Stimulated activated CD4-positive, alpha-beta T cell treated with anti-CD3 and anti-CD28 coated beads, Interleukin-2, amount 100 ng/mL, for 4 hours (primary cell): ENCODE results near the gene GDF10.

ENCODE experiments used
- DNase-seq: peaks from one replicate; pipeline ENCODE4 v3.0.0-alpha.2; 2020; ENCODE audit warnings: low read depth

The GDF10 gene

GRCh38 chr10:47299611-47300428 is at the start of gene GDF10:
TSS of gene GDF10 (plus strand) at chr10:47300197. CDS start at chr10:47300652, 455 bp downstream.
- DNase-seq: no peak

- DNase-seq: no peak
Measured at GRCh38 chr10:47252093-47252780, 47.8 kb upstream of the GDF10 start.

DNA sequence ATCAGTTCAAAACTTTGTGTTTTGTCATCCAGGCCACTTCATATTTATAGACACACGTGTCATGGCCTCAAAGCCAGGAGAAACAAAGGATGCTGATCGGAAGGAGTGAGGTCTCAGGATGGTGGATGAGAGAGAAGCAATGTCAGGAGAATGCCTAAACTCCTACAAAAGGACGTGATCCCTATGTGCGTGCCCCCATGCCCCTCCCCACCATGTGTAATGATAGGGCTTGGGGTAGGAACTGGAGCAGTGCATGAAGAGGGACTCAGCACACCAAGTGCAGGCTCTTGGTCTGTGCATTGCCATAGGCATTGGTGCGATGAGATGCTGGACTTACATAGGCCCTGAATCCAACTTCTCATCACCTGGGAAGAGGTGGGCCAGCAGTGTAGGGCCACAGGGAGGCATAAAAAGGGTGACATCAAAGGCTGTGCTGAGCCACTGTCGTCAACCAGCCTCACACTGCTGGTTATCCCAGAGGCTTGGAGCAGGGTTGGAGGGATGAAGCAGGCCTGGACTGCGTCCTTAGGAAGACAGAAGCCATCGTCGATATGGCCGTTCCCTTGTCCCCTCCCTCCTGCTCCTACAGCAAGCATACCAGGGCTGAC is 46.9 kb upstream of the GDF10 start:
- DNase-seq: no peak

DNA sequence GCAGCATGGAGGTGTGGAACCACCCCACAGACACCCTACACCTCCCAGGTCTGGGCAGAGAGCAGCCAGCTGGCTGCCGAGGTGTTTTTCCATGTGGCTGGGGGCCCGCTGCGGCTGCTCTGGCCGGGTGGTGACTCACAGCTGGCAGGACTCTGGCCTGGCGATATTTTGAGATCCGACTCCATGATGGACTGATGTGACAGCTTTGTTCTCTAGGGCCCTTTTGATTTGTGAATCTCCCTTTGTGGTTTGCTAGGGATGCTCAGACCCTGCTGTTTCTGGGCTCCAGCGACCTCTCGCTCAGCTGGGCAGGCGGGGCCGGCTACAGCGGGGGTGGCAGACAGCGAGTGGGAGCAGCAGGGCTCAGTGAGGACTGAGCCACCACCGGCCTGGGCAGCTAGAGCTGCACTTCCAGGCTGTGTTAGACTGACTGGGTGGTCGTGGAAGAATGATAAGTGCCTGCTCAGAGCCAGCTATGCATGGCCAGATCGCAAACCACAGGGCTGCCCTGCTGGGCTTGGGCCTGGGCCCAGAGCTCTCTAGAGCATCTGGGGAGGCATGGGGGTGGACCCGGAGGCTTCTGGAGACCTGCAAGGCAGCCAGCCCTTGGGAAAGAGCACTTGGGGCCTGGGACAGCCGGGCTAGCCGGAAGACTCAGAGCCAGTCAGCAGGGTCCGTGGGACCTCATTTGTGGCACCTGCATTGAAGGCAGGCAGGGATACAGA is 46.2 kb upstream of the GDF10 start:
- DNase-seq: no peak

DNA sequence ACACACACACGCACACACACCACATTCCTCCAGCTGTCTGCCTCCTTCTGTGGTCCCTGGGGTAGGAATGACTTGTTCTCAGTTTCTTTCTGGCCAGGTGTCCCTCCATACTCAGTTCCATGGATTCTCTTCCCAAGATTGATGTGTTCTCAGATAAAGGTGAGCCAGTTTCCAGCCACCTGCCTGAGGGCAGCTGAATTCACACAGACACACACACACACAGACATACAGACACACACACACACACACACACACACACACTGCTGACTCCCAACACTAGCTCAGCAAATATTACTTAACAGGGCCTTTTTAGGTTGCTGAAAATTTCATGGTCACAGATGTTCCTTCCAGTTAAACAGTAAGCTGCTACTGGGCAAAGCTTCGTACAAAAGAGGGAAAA is 45.4 kb upstream of the GDF10 start:
- no peak for DNase-seq

GRCh38 chr10:47255033-47255813 is 44.8 kb upstream of the GDF10 start:
- no peak for DNase-seq

DNA sequence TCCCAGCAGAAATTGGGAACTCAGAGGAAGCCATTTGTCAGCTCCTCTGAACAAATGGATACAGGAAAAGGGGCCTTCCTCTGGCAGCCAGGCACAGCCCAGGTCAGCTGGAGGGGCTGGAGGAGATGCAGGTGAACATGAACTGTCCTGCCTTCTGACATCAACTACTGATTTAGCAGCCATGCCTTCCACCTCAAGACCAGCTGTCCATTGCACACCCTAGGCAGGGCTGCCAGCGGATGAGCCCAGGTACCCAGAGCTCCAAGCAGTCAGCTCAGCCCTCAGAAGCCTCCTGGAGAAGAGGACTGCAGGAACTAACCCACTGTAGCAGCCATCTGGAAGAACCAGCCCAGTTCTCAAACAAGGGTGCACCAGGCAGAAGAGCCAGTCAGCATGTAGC is 44.1 kb upstream of the GDF10 start:
- DNase-seq: no peak

DNA sequence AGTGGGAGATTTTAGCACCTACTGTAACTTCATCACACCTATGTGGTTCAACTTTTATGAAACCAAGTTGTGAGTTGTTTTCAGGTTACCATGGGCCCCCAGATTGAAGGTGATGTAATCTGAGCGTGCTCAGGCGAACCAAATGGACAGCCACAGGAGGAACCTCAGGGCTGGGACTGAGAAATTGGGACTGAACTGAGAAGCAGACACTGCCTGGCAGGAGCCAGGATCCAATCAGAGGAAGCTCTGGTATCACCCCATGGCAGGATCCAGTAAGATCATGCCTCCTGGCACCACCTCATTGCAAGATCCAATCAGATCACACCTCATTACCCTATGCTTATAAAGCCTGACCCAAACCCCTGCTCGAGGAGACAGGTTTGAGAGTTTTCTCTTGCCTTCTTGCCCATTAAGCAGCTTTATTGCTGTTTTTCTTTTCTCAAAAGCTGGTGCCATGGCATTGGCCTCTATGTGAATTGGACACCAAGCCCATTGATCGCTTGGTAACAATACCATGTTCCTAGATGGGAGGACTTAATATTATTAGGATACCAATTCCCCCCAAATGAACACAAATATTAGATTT is 43.2 kb upstream of the GDF10 start:
- DNase-seq: no peak

- DNase-seq: no peak
Measured at GRCh38 chr10:47257396-47258120, 42.4 kb upstream of the GDF10 start.

- DNase-seq: no peak
Measured at GRCh38 chr10:47258921-47259320, 41.1 kb upstream of the GDF10 start.

GRCh38 chr10:47259466-47259865 is 40.5 kb upstream of the GDF10 start:
- no peak for DNase-seq

- no peak for DNase-seq
Measured at GRCh38 chr10:47260505-47261111, 39.4 kb upstream of the GDF10 start.

DNA sequence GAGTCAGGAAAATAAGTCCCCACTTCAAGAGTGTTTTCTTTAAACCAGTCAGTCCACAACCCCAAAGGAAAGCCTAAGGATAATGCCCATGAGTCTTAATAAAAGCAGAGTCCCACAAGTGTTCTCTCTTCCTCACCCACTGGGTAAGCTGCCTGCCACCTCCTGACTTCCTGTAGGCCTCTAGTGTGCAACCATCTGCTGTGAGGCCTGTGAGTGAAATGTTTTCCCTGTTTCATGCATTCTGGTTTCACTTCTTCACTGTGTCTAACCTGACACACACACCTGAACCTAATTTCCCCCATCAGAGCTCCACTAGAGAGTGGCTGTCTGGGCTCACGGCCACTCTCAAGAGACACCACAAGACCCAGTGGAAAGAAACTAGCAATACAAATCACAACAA is 38.9 kb upstream of the GDF10 start:
- DNase-seq: peak; percentile 37

DNA sequence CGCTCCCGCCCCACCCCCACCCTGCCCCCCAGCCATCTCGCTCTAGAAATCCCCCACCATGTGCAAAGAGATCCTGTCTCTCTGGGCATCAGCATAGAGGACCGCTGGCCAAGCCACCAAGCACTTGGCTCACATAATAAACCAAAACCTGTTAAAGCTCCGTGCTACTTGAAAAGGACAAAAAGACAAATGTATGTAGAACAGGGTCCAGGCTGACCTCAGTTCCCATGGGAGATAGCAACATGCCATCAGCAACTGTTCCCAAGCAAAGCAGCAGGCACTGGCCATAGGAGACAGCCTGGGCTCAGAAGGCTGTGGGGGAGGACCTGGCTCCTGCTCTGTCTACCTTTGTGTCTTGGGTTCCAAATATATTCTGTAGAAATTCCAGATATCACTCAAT is 38.4 kb upstream of the GDF10 start:
- DNase-seq: no peak

DNA sequence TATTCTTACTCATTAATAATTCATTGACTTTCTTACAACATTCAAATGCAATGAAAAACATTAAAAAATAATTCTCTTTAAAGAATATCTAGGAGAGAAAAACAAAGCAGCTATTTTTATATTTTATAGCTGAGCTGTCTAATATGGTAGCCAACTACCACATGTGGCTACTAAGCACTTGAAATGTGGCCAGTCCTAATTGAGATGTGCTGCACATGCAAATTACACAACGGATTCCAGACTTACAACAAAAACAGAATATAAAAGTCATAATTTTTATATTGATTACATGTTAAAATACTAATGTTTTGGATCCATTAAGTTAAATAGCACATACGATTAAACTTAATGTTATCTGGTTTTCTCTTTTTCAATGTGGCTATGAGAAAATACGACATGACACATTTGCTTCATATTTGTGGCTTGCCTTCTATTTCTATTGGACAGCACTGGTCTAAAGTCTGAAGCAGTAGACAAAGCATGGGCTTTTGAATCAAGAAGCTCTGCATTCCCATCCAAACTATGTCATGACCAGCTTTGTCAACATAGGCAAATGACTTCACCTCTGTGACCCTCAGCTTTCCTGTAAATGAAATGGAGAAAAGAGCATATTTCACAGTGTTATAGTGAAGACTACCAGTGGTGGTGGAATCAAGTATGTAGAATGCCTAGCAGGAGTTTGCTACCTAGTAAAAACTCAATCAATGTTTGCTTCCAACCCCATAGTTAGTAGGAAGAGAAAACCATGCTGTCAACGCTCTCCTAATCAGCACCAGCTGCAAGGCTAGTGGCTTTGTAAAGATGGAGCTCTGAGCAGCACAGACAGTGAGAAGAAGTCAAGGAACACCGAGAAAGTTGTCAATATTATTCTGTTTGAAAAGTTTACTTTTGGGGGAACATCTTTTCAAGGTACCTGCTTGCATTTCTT is 37.1 kb upstream of the GDF10 start:
- no peak for DNase-seq

GRCh38 chr10:47264797-47265281 is 35.2 kb upstream of the GDF10 start:
- peak; percentile 78 for DNase-seq

- DNase-seq: no peak
Measured at GRCh38 chr10:47266602-47267001, 33.4 kb upstream of the GDF10 start.

DNA sequence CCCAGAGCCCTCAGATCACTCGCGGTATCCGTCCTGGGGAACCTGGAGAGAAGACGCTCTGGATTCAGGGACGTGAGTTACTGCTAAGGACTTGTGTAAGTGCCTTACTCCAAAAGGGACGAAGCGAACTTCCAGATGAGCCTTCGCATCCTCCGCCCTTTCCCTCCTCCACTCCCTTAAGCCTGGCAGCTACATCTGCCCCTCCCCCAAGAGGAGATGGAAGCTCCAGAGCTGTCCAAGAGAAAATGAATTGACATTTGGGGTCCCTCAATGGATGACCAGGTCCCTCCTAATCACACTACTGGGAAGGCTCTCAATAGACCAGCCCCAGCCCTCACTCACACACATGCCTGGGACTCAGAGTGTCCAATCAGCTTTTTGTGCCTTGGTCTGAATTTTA is 31.3 kb upstream of the GDF10 start:
- no peak for DNase-seq

DNA sequence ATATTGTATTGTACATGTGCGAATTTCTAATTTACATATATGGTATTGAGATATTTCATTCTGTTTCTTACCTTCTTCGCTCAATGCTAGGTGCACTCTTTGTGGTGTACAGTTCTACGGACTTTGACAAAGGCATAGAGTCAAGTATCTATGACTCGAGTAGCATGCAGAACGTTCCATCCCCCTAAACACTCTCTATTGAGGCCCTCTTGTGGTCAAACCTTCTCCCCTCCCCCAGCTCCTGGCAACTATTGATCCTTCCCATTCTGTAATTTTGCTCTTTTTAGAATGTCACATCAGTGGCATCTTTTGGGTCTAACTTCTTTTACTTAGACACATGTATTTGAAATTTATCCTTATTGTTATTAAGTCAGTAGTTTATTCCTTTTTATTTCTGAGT is 30.7 kb upstream of the GDF10 start:
- no peak for DNase-seq
